ENCODE results near the gene PPAT. TPM values are rescaled to one million over a fixed set of nuclear protein-coding genes. Genes with fewer than 3 reads are reported as not detected.
"Not testable (repeated sequence)": the region's sequence is repeated elsewhere in the genome, so short reads cannot be mapped to it uniquely, and the experiment has no call there.

The PPAT gene
- total RNA-seq, 1 donor from 2014 or later: 2.3 TPM

DNA sequence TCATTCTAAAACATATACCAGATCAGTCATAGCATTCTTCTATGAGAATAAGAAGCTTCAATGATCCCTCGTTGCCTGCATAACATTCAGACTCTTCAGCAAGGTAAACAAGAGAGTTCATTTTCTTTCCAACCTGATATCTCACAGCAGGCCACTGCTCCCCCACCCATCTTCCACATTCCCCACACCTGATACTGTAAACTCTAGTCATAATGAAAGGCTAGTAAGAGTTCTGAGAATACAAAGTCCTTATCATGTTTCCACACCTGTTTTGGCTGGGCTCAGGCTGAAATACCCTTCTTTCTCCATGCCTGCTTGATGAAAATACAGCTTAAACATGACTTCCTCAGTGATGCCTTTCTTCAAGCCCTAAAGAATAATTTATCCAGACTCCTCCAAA is 45.9 kb downstream of the PPAT start:
- intact Hi-C loops (cut with DNase I): no loop called here
- no peak for DNase-seq (ENCODE audit: low spot score)

- DNase-seq (ENCODE audit: low spot score): no peak
- intact Hi-C loops (cut with DNase I): no loop called here
Observed at GRCh38 chr4:56388306-56388705, 47.1 kb downstream of the PPAT start.

GRCh38 chr4:56387023-56388001 is 48.1 kb downstream of the PPAT start, which contains the start of gene AASDH:
Gene AASDH, minus strand, starts transcription at chr4:56387491. Its CDS starts 3,192 bp downstream, at chr4:56384299.
- peak; percentile 96 for DNase-seq (ENCODE audit: low spot score)
- intact Hi-C loops (cut with DNase I): loop anchor here (1.0 kb wide), 1 partner anchor 48 kb away; the partner anchor contains the start of gene PPAT

GRCh38 chr4:56386091-56386490 is 49.3 kb downstream of the PPAT start:
- intact Hi-C loops (cut with DNase I): no loop called here

DNA sequence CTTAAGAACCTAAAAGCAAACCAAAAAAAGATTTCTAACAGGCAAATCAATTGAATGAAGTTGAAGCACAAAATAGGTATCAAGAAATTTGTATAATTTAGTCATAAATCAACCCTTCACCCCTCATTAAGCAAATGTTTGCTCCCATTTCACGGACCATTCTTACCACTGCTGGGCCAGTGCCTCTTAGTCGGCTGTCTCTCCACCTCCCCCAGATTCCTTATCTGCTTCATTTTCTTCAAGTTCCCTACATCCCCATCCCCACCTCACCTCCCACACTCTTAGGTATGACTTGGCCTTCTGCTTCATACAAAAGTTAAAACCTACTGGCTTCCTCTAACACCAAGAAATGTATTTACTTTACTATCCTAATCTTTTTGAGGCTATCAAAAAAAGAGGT is 60.0 kb downstream of the PPAT start:
- DNase-seq (ENCODE audit: low spot score): no peak
- intact Hi-C loops (cut with DNase I): no loop called here

More at GRCh38 chr4:56386091-56386490, 49.3 kb downstream of the PPAT start:
- DNase-seq (ENCODE audit: low spot score): no peak

- intact Hi-C loops (cut with DNase I): no loop called here
- DNase-seq (ENCODE audit: low spot score): no peak
Observed at GRCh38 chr4:56374956-56375355, 60.5 kb downstream of the PPAT start.

GRCh38 chr4:56372774-56373173 is 62.6 kb downstream of the PPAT start:
- no peak for DNase-seq (ENCODE audit: low spot score)
- intact Hi-C loops (cut with DNase I): no loop called here

- intact Hi-C loops (cut with DNase I): no loop called here
- DNase-seq (ENCODE audit: low spot score): no peak
Observed at GRCh38 chr4:56371426-56372220, 63.8 kb downstream of the PPAT start.

DNA sequence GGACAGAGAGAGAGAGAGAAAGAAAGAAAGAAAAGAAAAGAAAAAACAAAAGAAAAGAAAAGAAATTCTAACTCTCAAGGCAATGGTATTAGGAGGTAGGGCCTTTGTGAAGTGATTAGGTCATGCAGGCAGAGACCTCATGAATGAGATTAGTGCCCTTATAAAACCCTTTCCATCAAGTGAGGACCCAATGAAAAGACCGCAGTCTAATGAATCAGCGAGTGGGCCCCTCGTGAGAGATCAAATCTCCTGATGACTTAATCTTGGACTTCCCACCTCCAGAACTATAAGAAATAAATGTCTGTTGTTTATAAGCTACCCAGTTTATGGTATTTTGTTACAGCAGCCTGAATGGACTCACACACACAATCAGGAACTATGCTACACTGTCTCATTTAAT is 65.0 kb downstream of the PPAT start:
- no peak for DNase-seq (ENCODE audit: low spot score)
- intact Hi-C loops (cut with DNase I): no loop called here

DNA sequence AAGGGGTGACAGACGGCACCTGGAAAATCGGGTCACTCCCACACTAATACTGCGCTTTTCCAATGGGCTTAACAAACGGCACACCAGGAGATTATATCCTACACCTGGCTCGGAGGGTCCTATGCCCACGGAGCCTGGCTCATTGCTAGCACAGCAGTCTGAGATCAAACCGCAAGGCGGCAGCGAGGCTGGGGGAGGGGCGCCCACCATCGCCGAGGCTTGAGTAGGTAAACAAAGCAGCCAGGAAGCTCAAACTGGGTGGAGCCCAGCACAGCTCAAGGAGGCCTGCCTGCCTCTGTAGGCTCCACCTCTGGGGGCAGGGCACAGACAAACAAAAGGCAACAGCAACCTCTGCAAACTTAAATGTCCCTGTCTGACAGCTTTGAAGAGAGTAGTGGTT is 72.4 kb downstream of the PPAT start:
- DNase-seq (ENCODE audit: low spot score); intact Hi-C loops (cut with DNase I): not testable (repeated sequence)

GRCh38 chr4:56360071-56360470 is 75.3 kb downstream of the PPAT start:
- intact Hi-C loops (cut with DNase I): no loop called here

DNA sequence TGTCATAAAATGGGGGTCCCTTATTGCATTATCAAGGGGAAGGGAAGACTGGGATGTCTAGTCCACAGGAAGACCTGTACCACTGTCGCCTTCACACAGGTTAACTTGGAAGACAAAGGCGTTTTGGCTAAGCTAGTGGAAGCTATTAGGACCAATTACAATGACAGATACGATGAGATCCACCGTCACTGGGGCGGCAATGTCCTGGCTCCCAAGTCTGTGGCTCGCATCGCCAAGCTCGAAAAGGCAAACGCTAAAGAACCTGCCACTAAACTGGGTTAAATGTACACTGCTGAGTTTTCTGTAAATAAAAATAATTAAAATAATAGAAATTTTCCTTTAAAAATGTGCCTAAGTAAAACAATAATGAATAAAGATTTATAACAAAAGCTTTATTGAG is 78.8 kb downstream of the PPAT start:
- intact Hi-C loops (cut with DNase I): no loop called here
- DNase-seq (ENCODE audit: low spot score): no peak

More at GRCh38 chr4:56360071-56360470, 75.3 kb downstream of the PPAT start:
- DNase-seq (ENCODE audit: low spot score): no peak

- intact Hi-C loops (cut with DNase I): no loop called here
- DNase-seq (ENCODE audit: low spot score): no peak
Observed at GRCh38 chr4:56348576-56348975, 86.8 kb downstream of the PPAT start.

DNA sequence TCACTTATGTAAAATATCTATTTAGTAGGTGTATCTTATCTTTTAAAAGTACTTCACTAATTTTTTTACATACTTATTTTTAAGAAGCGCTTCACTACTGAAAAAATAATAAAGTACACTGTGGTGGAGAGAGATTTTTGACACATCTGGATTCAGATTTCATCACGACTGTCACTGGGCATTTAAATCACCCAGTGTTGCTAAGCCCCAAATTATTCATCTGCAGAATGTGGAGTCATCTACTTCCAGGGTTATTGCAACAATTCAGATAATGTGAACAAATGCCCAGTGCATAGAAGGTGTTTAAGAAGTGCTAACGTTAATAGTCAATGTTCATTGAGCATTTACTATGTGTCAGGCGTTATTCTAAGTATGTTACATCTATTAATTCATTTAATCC is 90.0 kb downstream of the PPAT start:
- intact Hi-C loops (cut with DNase I): no loop called here
- no peak for DNase-seq (ENCODE audit: low spot score)

Other genes with a start within 250 kb of the PPAT start
- 8.1 TPM for gene AASDH, start 48.1 kb downstream of the PPAT start, total RNA-seq
- 27.1 TPM for gene PAICS, start 645 bp upstream of the PPAT start, total RNA-seq
- 43.4 TPM for gene SRP72, start 32.0 kb upstream of the PPAT start, total RNA-seq
- gene ARL9, start 70.2 kb upstream of the PPAT start, total RNA-seq: not detected
- gene HOPX, start 245.7 kb upstream of the PPAT start, total RNA-seq: 5.2 TPM

All from cardiac septum (tissue), 1 donor.